ENCODE data around the gene NOSTRIN.

Gene NOSTRIN

GRCh38 chr2:168821992-168822391 is 19.6 kb downstream of the NOSTRIN start:
- no peak overlapping the region for H3K27ac ChIP-seq
- no peaks in the 10 kb centered on the region for H3K27me3 ChIP-seq
- no peaks in the 10 kb centered on the region for H3K4me1 ChIP-seq (ENCODE audit: control insufficient read depth in 1 of 2, insufficient read depth in 1 of 2, low read depth in 1 of 2, low read length in 1 of 2)
- no peaks in the 10 kb centered on the region for H3K9me3 ChIP-seq
- no peaks in the 10 kb centered on the region for H3K36me3 ChIP-seq
- TF ChIP-seq CTCF (IDR thresholded peaks at IDR 0.05), result no peak
- H3K4me3 ChIP-seq (ENCODE audit: low read depth in 1 of 2, low read length in 1 of 2), result no peak overlapping the region

- no peaks in the 10 kb centered on the region for H3K36me3 ChIP-seq
- no peak overlapping the region for H3K27ac ChIP-seq
- no peaks in the 10 kb centered on the region for H3K9me3 ChIP-seq
- TF ChIP-seq CTCF (IDR thresholded peaks at IDR 0.05), result no peak
- no peaks in the 10 kb centered on the region for H3K27me3 ChIP-seq
- H3K4me1 ChIP-seq (ENCODE audit: control insufficient read depth in 1 of 2, insufficient read depth in 1 of 2, low read depth in 1 of 2, low read length in 1 of 2), result no peaks in the 10 kb centered on the region
- H3K4me3 ChIP-seq (ENCODE audit: low read depth in 1 of 2, low read length in 1 of 2), result no peak overlapping the region
Measured at GRCh38 chr2:168825126-168825525, 22.7 kb downstream of the NOSTRIN start.

GRCh38 chr2:168830958-168831357 is 28.5 kb downstream of the NOSTRIN start:
- H3K27ac ChIP-seq, result no peak overlapping the region
- H3K4me3 ChIP-seq (ENCODE audit: low read depth in 1 of 2, low read length in 1 of 2), result no peak overlapping the region
- H3K4me1 ChIP-seq (ENCODE audit: control insufficient read depth in 1 of 2, insufficient read depth in 1 of 2, low read depth in 1 of 2, low read length in 1 of 2), result no peaks in the 10 kb centered on the region
- no peaks in the 10 kb centered on the region for H3K9me3 ChIP-seq
- no peak for TF ChIP-seq CTCF (IDR thresholded peaks at IDR 0.05)
- no peaks in the 10 kb centered on the region for H3K27me3 ChIP-seq
- no peaks in the 10 kb centered on the region for H3K36me3 ChIP-seq

GRCh38 chr2:168831662-168832061 is 29.2 kb downstream of the NOSTRIN start:
- H3K36me3 ChIP-seq, result no peaks in the 10 kb centered on the region
- no peaks in the 10 kb centered on the region for H3K27me3 ChIP-seq
- H3K27ac ChIP-seq, result no peak overlapping the region
- H3K4me1 ChIP-seq (ENCODE audit: control insufficient read depth in 1 of 2, insufficient read depth in 1 of 2, low read depth in 1 of 2, low read length in 1 of 2), result no peaks in the 10 kb centered on the region
- no peak overlapping the region for H3K4me3 ChIP-seq (ENCODE audit: low read depth in 1 of 2, low read length in 1 of 2)
- H3K9me3 ChIP-seq, result no peaks in the 10 kb centered on the region
- no peak for TF ChIP-seq CTCF (IDR thresholded peaks at IDR 0.05)

- no peaks in the 10 kb centered on the region for H3K27me3 ChIP-seq
- H3K27ac ChIP-seq, result no peak overlapping the region
- no peak overlapping the region for H3K4me3 ChIP-seq (ENCODE audit: low read depth in 1 of 2, low read length in 1 of 2)
- no peaks in the 10 kb centered on the region for H3K9me3 ChIP-seq
- no peaks in the 10 kb centered on the region for H3K4me1 ChIP-seq (ENCODE audit: control insufficient read depth in 1 of 2, insufficient read depth in 1 of 2, low read depth in 1 of 2, low read length in 1 of 2)
- H3K36me3 ChIP-seq, result no peaks in the 10 kb centered on the region
- no peak for TF ChIP-seq CTCF (IDR thresholded peaks at IDR 0.05)
Measured at GRCh38 chr2:168835969-168836368, 33.5 kb downstream of the NOSTRIN start.

GRCh38 chr2:168841445-168841844 is 39.0 kb downstream of the NOSTRIN start:
- H3K36me3 ChIP-seq, result no peaks in the 10 kb centered on the region
- H3K4me3 ChIP-seq (ENCODE audit: low read depth in 1 of 2, low read length in 1 of 2), result no peak overlapping the region
- H3K27me3 ChIP-seq, result no peaks in the 10 kb centered on the region
- H3K27ac ChIP-seq, result no peak overlapping the region
- no peak for TF ChIP-seq CTCF (IDR thresholded peaks at IDR 0.05)
- no peaks in the 10 kb centered on the region for H3K4me1 ChIP-seq (ENCODE audit: control insufficient read depth in 1 of 2, insufficient read depth in 1 of 2, low read depth in 1 of 2, low read length in 1 of 2)
- no peaks in the 10 kb centered on the region for H3K9me3 ChIP-seq

Data from neutrophil (primary cell).